Fibroblast of pulmonary artery (primary cell): ENCODE data around the gene ARID5A.
A peak's percentile ranks its signal among the peaks of the same experiment; 100 is the strongest.

Experiments used
- DNase-seq: peaks from one replicate; pipeline ENCODE4 v3.0.0-alpha.2; 2010; ENCODE audit warnings: low read depth
- H3K4me3 ChIP-seq: replicated peaks from 2 replicates; pipeline ENCODE4 v1.5.1; 2011; ENCODE audit warnings: low read depth, mild to moderate bottlenecking, control low read depth, low read length, moderate library complexity
- CTCF ChIP-seq: IDR thresholded peaks from 2 replicates; pipeline ENCODE4 v1.5.1; 2011; ENCODE audit warnings: mild to moderate bottlenecking, control low read depth, low read length, inconsistent platforms; ENCODE audit errors: missing control alignments

The ARID5A gene

GRCh38 chr2:96523659-96524481 lies 12.7 kb upstream of the ARID5A start:
- DNase-seq = no peak
- H3K4me3 ChIP-seq = no peak overlapping the region
- no peak for TF ChIP-seq CTCF

DNA sequence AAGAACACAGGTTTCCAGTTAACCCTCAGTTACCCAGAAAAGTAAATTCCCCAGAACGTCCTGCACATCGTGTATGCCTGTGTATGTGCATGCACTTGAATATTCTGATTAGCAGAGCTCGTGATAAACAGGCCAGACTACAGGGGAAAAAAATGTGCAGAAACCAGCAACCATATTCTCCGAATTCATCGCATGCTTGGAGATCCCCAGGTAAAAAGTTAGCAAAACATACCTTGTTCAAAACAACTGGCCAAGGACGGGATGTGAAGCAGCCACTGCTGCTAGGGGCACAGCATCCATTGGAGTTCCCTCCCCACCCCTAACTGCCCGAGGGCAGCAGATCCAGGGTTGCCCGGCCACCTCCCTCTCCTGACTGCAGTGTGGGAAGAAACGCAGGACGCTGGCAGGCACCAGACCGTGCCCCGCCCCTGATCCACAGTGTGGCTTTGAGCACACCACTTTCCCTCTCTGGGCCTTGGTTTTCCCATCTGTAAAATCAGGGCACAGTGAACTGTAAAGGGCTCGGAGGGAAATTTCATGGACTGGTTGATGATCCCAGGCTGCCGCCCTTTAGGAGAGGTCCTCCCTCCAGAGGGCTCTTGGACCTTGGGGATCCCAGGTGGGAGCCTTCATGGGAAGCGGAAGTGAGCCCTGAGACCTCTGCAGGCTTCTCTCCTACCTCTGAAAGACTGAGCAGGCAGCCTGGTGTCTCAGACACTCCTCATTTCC lies 11.9 kb upstream of the ARID5A start:
- H3K4me3 ChIP-seq = no peak overlapping the region
- TF ChIP-seq CTCF = no peak
- no peak for DNase-seq

DNA sequence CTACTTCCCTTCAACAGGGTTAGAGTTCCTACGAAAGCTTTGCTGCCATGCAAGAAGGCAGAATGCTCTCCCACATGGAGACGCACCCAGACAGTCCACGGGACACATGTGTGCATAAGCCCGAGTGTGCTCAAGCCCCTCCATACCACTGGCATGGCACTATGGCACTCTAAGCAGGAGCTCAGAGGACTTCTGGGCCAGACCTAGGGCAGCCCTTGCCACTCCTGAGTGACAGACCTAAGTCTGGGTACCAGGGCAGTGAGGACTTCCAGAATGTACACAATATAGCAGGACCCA lies 11.4 kb upstream of the ARID5A start:
- DNase-seq = no peak
- no peak for TF ChIP-seq CTCF
- H3K4me3 ChIP-seq = no peak overlapping the region

DNA sequence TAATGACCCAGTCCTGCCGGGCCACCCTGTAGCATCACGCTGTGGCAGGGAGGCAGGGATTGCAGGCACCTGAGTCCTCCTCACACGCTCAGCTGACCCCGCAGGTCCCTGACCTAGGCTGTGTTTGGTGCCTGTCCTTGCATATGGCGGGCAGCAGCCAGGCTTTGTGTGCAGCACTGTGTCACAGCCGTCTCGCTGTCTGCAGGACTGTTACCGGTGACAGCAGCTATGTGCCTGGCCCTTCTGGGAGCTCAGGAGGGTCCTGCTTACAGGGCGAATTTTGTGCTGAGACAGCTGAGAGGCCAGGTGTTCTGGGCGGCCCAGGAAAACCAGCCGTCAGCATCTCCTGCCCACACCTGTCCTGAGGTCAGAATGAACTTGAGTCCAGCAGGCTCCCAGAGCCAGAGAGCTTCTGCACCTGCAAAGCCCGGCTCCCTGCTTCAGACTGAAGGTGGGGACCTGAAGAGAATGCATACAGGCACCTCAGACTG lies 10.4 kb upstream of the ARID5A start:
- no peak overlapping the region for H3K4me3 ChIP-seq
- DNase-seq = no peak
- TF ChIP-seq CTCF = no peak

GRCh38 chr2:96526615-96527285 lies 9.8 kb upstream of the ARID5A start:
- no peak for TF ChIP-seq CTCF
- peak overlapping the region; percentile 48 for H3K4me3 ChIP-seq
- DNase-seq = no peak

GRCh38 chr2:96527286-96528005 lies 9.1 kb upstream of the ARID5A start:
- H3K4me3 ChIP-seq = peak overlapping the region; percentile 48
- TF ChIP-seq CTCF = peak; percentile 36
- DNase-seq = peak; percentile 48
